T47D (cell line): ENCODE results near the gene CLSTN1.

Source experiments
- DNase-seq, 2 experiments: peaks; one replicate each; pipeline versions ENCODE4 v3.0.0 to v3.0.0-alpha.2; 2011 to 2012; ENCODE audit warnings: low read depth in 1 of 2, low spot score in 1 of 2
- JUND ChIP-seq: IDR thresholded peaks from 2 replicates; pipeline ENCODE4 v1.6.1; 2012; ENCODE audit warnings: low read depth
- in situ Hi-C: cut with HindIII; loops from 2 replicates; pipeline ENCODE4 v1.10.0; 2016; ENCODE audit warnings: low sequenced_read_pairs, low pct_unique_long_range_greater_than_20kb

Gene CLSTN1

DNA sequence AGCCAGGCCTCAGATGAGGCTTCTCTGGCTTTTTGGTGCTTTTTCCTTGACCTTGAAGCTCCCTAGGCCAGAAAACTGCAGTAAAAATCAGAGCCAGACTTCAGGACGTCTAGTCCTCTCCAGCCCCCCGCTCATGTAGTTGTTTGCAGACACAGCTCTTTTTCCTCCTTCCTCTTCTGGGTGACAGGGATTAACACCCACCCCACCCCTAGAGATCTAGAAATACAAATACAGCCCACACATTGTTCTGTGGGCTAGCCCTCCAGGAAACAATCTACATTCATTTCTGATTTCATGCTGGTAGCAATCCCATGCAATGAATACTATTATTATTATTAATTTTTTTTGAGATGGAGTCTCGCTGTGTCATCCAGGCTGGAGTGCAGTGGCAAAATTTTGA, 9.9 kb upstream of the CLSTN1 start:
- TF ChIP-seq JUND, result no peak
- DNase-seq, result no peak
- in situ Hi-C loops, result no loop called here

- no peak for TF ChIP-seq JUND
- DNase-seq, result no peak
- in situ Hi-C loops, result no loop called here
These were observed 3.9 kb upstream of the CLSTN1 start for GRCh38 chr1:9827558-9828185.

DNA sequence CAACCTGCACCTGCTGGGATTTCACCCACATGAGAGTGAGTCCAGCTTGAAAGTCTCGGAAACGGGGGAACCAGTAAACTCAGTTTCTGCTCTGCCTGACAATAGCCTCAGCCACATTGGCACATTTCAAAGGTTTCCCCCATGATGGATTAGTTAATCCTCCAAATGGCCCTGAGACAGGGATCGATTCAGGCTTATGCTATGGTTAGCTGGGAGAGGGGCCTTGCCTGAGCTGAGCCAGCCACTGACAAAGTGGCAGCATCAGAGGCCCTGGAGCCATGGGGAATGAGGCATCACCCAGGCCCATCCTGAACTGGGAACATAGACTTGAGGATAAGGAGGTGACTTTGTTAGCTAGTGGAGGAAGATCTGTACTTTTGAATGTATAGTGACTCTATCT, 2.9 kb upstream of the CLSTN1 start:
- in situ Hi-C loops, result no loop called here
- TF ChIP-seq JUND, result no peak
- no peak for DNase-seq

- in situ Hi-C loops, result no loop called here
- DNase-seq, result no peak
These were observed 2.3 kb upstream of the CLSTN1 start for GRCh38 chr1:9826087-9826486.

GRCh38 chr1:9825093-9826074, 1.6 kb upstream of the CLSTN1 start:
- in situ Hi-C loops, result no loop called here
- peak; percentile 25 to 72 for DNase-seq
- TF ChIP-seq JUND, result no peak

More at GRCh38 chr1:9826087-9826486, 2.3 kb upstream of the CLSTN1 start:
- TF ChIP-seq JUND, result no peak

DNA sequence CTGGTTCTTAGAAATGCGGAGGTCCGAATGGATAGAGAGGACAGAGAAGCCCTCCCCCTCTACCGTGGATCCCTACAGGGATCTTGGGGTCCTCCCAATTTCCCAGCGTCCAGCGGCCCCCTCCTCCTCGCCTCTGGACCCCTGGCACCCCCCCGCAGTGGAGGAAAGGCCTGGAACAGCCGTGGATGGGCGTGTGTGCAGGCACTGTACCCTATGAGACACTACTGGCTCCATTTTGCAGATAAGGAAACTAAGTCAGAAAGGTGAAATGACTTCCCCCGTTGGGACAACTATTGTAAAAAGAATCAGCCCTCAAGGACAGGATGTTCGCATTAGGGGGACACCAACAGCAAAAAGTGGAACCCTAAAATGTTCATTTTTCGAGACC, 931 bp upstream of the CLSTN1 start:
- no peak for DNase-seq
- no peak for TF ChIP-seq JUND
- in situ Hi-C loops, result no loop called here

- no peak for DNase-seq
- in situ Hi-C loops, result no loop called here
- no peak for TF ChIP-seq JUND
These were observed 147 bp downstream of the CLSTN1 start for GRCh38 chr1:9823693-9823942.

DNA sequence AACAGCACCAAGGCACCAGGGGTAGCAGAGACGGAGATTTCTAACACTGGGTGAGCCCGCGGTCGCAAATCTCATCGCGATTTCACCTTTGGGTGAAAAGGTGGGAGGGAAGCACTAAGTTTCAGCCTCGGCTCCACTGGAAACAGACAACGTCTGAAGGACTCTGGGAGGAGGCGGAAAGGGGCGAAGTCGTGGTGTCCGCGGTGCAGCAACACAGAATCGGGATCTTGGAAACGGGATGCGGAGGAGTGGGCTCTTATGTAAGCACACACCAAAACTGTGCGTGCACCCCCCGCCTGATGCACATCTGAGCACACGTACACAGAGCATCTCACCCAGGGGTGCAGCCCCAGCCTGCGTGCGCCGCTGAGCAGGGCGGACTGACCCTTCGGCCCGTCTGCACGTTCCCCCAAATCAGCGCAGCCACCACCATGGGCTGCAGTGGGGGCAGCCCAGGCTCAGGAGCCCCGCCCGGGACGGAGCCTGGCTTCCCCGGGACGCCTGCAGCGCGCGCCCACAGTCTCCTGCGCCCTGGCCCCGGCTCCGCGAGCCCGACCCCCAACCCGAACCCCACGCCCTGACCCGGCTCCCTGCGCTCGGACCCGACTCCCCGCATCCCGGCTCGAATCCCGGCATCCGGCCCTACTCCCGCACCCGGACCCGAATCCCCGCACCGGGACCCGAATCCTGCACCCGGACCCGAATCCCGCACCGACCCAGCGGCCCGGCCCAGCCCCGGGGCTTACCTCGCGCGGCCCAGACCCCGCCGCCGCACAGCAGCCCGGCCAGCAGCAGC, 670 bp downstream of the CLSTN1 start:
- DNase-seq, result no peak

GRCh38 chr1:9822490-9822889, 1.3 kb downstream of the CLSTN1 start:
- no peak for DNase-seq
- in situ Hi-C loops, result no loop called here
- TF ChIP-seq JUND, result no peak

More for the DNA sequence above, 670 bp downstream of the CLSTN1 start:
- in situ Hi-C loops, result no loop called here
- no peak for TF ChIP-seq JUND

DNA sequence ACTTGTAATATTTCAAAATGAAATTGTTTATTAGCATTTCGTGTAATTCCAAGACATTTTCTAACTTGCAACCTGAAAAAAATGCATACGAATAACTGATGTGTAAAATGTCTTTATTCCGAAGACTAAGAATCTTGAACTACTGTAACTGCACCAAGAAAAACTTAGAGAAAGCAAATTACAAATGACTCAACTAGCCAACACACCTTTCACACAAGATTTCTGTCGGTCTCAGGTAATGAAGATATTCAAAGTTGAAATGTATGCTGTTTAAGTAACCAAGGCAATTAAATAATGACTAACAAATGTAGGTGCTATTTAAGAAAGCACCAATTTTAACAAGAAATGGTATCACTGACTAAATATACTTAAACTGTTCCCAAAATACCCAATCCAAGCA, 2.1 kb downstream of the CLSTN1 start:
- no peak for DNase-seq

DNA sequence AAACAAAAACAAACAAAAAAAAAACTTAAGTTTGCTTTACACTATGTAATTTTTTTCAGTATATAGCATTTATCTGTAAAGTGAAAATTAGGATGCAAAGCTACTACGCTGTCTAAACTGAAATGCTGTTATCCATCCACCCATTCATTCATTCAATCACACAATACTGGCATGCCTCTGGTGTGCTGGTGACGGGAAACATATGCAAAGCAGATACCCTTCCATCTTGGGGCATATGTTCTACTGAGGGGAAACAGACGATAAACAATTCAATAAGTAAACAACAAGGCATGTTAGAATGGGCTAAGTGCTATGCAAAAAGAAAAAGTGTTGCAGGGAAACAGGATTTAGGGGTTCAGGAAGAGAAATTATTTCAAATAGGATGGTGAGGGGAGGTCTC, 3.2 kb downstream of the CLSTN1 start:
- TF ChIP-seq JUND, result no peak
- in situ Hi-C loops, result no loop called here
- no peak for DNase-seq

More for the DNA sequence above, 2.1 kb downstream of the CLSTN1 start:
- in situ Hi-C loops, result no loop called here
- no peak for TF ChIP-seq JUND

DNA sequence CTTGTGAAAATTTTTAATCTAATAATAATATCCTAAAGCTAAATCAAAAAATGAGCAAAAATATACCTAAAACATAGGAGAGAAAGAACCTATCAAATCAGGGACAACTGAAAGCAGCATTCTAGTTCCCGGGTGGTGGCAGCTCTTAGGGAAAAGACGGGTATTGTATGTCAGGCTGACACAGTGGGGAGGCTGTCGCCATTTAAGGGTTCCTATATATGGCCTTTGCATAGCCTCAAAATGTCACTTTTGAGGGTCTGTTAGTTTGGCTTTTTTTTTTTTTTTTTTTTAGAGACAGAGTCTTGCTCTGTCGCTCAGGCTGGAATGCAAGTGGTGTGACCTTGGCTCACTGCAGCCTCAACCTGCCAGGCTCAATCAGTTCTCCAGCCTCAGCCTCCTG, 6.0 kb downstream of the CLSTN1 start:
- no peak for TF ChIP-seq JUND
- DNase-seq, result no peak
- in situ Hi-C loops, result no loop called here

GRCh38 chr1:9816199-9816598, 7.6 kb downstream of the CLSTN1 start:
- in situ Hi-C loops, result no loop called here
- DNase-seq, result no peak
- TF ChIP-seq JUND, result no peak
